Epithelial cell of proximal tubule (primary cell): Measurements from ENCODE around the gene ZCCHC7. TPM values are rescaled to one million over a fixed set of nuclear protein-coding genes. Genes with fewer than 3 reads are reported as not detected.

Source experiments
- DNase-seq: peaks from one replicate; pipeline ENCODE4 v3.0.0-alpha.2; 2011; ENCODE audit warnings: low read depth
- H3K4me3 ChIP-seq: 2 replicates; pipeline ENCODE4 v1.5.1; 2011; ENCODE audit warnings: low read depth, mild to moderate bottlenecking, low read length
- total RNA-seq: library from RNA; depleted of rRNA; stranded (reverse); fragments of >200 nt; gene quantifications from 2 replicates; pipeline ENCODE4 v1.2.3, GENCODE V29; 2015
- TF ChIP-seq, protein P1 (sequence below): conservative IDR thresholded peaks from 2 replicates; pipeline ENCODE4 v1.5.1; 2012; ENCODE audit warnings: low read depth, mild to moderate bottlenecking, low read length

ZCCHC7 gene
- total RNA-seq, 1 donor from 2014 or later, result 13.3 TPM

DNA sequence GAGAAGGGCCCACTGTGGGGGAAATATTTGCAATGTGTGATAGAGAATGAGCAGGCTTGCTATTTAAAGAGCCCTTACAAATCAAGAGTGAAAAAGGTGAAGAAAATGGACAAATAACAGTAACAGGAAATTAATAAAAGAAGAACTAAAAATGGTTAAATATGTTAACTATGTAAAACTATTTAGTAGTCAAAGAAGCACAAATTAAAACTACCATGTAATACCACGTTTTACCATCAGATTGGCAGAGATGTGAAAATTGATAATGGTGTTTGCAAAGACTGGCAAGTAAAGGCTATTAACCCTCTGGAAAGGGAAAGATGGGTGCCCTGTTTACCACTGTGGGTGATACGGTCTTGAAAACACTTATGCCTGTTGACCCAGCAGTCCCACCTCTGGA lies 279.0 kb downstream of the ZCCHC7 start:
- TF ChIP-seq, protein P1, sequence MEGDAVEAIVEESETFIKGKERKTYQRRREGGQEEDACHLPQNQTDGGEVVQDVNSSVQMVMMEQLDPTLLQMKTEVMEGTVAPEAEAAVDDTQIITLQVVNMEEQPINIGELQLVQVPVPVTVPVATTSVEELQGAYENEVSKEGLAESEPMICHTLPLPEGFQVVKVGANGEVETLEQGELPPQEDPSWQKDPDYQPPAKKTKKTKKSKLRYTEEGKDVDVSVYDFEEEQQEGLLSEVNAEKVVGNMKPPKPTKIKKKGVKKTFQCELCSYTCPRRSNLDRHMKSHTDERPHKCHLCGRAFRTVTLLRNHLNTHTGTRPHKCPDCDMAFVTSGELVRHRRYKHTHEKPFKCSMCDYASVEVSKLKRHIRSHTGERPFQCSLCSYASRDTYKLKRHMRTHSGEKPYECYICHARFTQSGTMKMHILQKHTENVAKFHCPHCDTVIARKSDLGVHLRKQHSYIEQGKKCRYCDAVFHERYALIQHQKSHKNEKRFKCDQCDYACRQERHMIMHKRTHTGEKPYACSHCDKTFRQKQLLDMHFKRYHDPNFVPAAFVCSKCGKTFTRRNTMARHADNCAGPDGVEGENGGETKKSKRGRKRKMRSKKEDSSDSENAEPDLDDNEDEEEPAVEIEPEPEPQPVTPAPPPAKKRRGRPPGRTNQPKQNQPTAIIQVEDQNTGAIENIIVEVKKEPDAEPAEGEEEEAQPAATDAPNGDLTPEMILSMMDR, result no peak
- no peak overlapping the region for H3K4me3 ChIP-seq
- no peak for DNase-seq

DNA sequence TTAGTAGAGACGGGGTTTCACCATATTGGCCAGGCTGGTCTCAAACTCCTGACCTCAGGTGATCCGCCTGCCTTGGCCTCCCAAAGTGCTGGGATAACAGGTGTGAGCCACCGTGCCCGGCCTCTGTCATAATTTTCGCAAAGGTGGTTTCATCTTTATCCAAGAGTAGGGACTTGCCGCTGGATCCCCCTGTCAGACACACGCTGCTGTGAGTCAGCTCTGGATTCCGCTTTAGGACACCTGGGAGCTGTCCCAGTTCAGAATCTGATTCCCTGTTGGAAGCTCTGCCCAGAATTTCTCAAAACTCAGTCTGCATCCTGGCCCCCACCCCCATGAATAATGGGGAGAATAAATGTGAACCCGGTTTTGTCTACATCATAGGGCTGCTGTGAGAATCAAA lies 284.2 kb downstream of the ZCCHC7 start:
- no peak for DNase-seq
- TF ChIP-seq, protein P1, result no peak
- H3K4me3 ChIP-seq, result no peak overlapping the region

DNA sequence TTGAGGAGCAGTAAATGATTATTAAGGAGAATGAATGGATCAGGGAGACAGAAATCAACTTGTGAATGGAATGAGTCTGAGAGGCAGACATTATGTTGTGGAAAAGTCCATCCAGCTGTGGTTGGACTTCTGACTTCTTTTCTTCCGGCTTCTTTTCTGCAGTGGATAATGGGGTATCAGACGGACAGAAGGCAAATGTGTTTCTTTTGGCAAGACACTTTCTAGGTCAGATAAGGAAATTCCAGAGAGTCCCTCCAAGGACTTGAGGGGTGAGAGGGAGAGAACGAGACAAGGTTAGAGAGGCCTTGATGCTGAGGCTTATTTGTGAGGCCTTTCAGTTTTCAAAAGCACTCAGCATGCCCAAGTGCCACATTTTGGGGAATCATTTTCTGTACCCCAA lies 285.0 kb downstream of the ZCCHC7 start:
- H3K4me3 ChIP-seq, result no peak overlapping the region
- no peak for DNase-seq
- TF ChIP-seq, protein P1, result no peak

DNA sequence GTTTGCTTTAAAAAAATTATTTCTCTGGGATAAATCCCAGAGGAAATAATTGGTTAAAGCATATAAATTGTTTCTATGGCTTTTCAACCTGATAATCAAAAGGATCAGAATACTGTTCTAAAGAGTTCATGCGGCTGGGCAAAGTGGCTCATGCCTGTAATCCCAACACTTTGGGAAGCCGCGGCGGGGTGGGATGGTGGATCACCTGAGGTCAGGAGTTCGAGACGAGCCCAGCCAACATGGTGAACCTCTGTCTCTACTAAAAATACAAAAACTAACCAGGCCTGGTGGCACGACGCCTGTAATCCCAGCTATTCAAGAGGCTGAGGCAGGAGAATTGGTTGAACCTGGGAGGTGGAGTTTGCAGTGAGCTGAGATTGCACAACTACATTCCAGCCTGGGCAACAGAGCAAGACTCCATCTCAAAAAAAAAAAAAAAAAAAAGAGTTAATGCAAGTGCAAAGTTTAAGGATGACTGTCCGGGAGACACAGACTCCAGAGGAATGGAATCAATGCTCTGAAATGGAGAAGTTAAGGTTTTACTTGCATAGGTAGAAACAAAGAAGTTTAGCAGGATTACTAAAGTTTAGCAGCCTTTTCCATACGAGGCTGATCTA lies 285.5 kb downstream of the ZCCHC7 start:
- TF ChIP-seq, protein P1, result no peak
- DNase-seq, result no peak
- no peak overlapping the region for H3K4me3 ChIP-seq

DNA sequence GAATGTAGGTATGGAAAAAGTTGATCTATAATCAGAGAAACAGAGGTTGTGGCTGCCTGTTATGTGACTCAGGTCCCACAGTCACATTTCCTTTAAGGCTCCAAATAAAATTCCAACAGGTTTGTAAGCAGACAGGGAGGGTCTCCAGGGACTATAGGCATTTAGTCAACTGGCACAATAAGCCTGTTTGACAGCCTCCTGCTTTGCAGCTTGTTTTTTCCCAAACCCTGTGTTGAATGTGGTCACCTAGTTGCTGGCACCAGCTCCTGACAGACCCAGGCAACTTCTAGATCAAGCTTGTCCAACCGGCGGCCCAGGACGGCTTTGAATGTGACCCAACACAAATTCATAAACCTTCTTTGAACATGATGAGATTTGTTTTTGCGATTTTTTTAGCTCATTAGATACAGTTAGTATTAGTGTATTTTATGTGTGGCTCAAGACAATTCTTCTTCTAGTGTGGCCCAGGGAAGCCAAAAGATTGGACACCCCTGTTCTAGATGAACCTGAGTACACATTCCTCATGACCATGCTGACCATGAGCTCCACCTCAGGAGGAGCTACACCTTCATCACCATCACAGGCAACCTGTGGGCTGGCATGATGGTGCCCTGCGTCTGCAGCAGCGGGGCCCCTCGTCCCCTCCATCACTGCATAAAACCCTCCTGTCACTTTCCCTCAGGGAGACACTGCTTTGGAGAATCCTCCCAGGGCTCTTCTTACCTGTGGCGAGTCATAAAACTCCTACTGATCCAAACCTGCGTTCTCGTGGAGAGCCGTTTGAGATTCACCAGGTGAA lies 286.4 kb downstream of the ZCCHC7 start:
- no peak overlapping the region for H3K4me3 ChIP-seq
- DNase-seq, result no peak
- TF ChIP-seq, protein P1, result no peak

DNA sequence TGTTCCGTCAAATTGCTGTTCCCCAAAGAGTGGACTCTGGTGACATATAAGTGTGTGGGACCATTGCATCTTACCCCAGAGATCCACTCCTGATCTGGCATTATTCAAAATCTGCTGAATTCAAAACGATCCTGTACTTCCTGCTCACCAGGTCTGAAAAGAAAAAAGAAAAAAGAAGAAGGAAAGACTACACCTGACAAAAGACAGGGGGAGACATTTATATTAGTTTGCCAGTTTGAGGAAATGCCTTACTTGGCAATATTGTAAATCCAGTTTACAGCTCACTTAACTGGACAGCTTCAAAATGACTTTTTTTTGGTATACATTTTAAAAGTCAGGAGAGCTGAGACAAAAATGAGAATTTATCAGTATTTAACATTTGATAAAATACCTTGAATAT lies 287.1 kb downstream of the ZCCHC7 start:
- no peak for DNase-seq
- TF ChIP-seq, protein P1, result peak; percentile 54
- H3K4me3 ChIP-seq, result no peak overlapping the region

Other genes with a start within 250 kb of the ZCCHC7 start
- gene PAX5, start 86.3 kb upstream of the ZCCHC7 start, total RNA-seq, result under 0.01 TPM in 1 of 2 replicates, not detected in the other